Testis (tissue), 3 donors: ENCODE results near the gene RNF11. TPM values are rescaled to one million over a fixed set of nuclear protein-coding genes. Genes with fewer than 3 reads are reported as not detected.
"Not testable (repeated sequence)": the region's sequence is repeated elsewhere in the genome, so short reads cannot be mapped to it uniquely, and the experiment has no call there.

Experiments
- DNase-seq: peaks from one replicate; pipeline ENCODE4 v3.0.0-alpha.2; 2019
- H3K27ac ChIP-seq, 2 donors: fragments of 200-600 bp; sonication (generic); one replicate each; pipeline ENCODE4 v1.5.1; 2019
- H3K27me3 ChIP-seq: fragments of 200-600 bp; sonication (generic); one replicate; pipeline ENCODE4 v1.5.1; 2019
- H3K36me3 ChIP-seq: fragments of 200-600 bp; sonication (generic); one replicate; pipeline ENCODE4 v1.5.1; 2017; ENCODE audit warnings: low read depth; ENCODE audit errors: missing control alignments
- H3K4me1 ChIP-seq: fragments of 200-600 bp; sonication (generic); one replicate; pipeline ENCODE4 v1.5.1; 2019
- H3K4me3 ChIP-seq, 2 donors: fragments of 200-600 bp; sonication (generic); one replicate each; pipeline ENCODE4 v1.5.1; 2017 to 2019
- H3K9me3 ChIP-seq: fragments of 200-600 bp; sonication (generic); one replicate; pipeline ENCODE4 v1.5.1; 2017
- CTCF ChIP-seq, 3 experiments: fragments of 450-650 bp in 2 of 3; fragments of 200-600 bp in 1 of 3; sonication (generic) in 1 of 3; IDR thresholded peaks; one replicate each; pipeline ENCODE4 v1.5.1; 2016 to 2019; ENCODE audit warnings: antibody characterized with exemption in 3 of 3, mild to moderate bottlenecking in 2 of 3, moderate library complexity in 1 of 3
- POLR2A ChIP-seq: fragments of 450-650 bp; IDR thresholded peaks from one replicate; pipeline ENCODE4 v1.6.1; 2017; ENCODE audit warnings: antibody characterized with exemption, mild to moderate bottlenecking, moderate library complexity
- WGBS, 2 donors: methylation state at CpG; one replicate each; pipeline ENCODE4 v1.1.5; 2018; 5-methylcytosine and 5-hydroxymethylcytosine counted together
- intact Hi-C: fragments of 100-400 bp; cut with DNase I; formaldehyde crosslinking; loops from one replicate; pipeline ENCODE4 v1.15.1; 2023; ENCODE audit warnings: low total_unique reads
- polyA plus RNA-seq: library from polyadenylated mRNA; stranded (reverse); fragments of 350-450 nt; fragmentation: Illumina TruSeq; extraction: RNeasy Lipid Tissue Mini Kit (QIAGEN cat#74804); gene quantifications from one replicate; pipeline ENCODE4 v1.2.3, GENCODE V29; 2014; ENCODE audit warnings: low read depth, low replicate concordance; ENCODE audit not compliant: insufficient read depth
- total RNA-seq, 2 donors: library from RNA; depleted of rRNA; stranded (reverse); fragments of >200 nt; gene quantifications; one replicate each; pipeline ENCODE4 v1.2.3, GENCODE V29; 2016

Gene RNF11
- total and polyA plus RNA-seq, 3 donors from 2014 or later, result 59.8 to 108 (median 89.7) TPM

- no peak for DNase-seq
- Histone ChIP-seq H3K36me3 (no peaks in the 10 kb centered on the region), H3K4me1 (no peaks in the 10 kb centered on the region), H3K27ac (no peak overlapping the region), H3K27me3 (no peaks in the 10 kb centered on the region), H3K9me3 (no peaks in the 10 kb centered on the region), H3K4me3 (no peak overlapping the region)
- TF ChIP-seq CTCF (IDR thresholded peaks at IDR 0.05) (no peak), POLR2A (no peak)
- WGBS, 2 donors, result 96 to 98% methylated on average over 3 of the region's 3 CpGs
- intact Hi-C loops, result no loop called here
Observed at GRCh38 chr1:51222809-51223208, 13.3 kb upstream of the RNF11 start.

DNA sequence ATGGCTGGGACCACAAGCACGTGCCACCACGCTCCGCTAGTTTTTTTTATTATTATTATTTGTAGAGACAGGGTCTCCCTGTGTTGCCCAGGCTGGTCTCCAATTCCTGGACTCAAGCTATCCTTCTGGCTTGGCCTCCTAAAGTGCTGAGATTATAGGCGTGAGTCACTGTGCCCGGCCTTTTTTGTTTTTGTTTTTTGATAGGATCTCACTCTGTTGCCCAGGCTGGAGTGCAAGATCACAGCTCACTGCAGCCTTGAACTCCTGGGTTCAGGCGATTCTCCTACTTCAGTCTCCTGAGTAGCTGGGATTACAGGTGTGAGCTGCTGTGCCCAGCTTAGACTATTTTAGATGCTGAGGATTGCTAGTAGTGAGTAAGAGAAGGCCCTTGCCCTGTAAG lies 11.8 kb upstream of the RNF11 start:
- intact Hi-C loops, result no loop called here
- no peaks in the 10 kb centered on the region for H3K36me3 ChIP-seq
- H3K4me1 ChIP-seq, result no peaks in the 10 kb centered on the region
- WGBS, 2 donors, result 94 to 95% methylated on average over 6 of the region's 6 CpGs
- no peak overlapping the region for H3K27ac ChIP-seq
- H3K27me3 ChIP-seq, result no peaks in the 10 kb centered on the region
- TF ChIP-seq CTCF (IDR thresholded peaks at IDR 0.05) (no peak), POLR2A (no peak)
- DNase-seq, result no peak
- H3K9me3 ChIP-seq, result no peaks in the 10 kb centered on the region
- H3K4me3 ChIP-seq, result no peak overlapping the region

DNA sequence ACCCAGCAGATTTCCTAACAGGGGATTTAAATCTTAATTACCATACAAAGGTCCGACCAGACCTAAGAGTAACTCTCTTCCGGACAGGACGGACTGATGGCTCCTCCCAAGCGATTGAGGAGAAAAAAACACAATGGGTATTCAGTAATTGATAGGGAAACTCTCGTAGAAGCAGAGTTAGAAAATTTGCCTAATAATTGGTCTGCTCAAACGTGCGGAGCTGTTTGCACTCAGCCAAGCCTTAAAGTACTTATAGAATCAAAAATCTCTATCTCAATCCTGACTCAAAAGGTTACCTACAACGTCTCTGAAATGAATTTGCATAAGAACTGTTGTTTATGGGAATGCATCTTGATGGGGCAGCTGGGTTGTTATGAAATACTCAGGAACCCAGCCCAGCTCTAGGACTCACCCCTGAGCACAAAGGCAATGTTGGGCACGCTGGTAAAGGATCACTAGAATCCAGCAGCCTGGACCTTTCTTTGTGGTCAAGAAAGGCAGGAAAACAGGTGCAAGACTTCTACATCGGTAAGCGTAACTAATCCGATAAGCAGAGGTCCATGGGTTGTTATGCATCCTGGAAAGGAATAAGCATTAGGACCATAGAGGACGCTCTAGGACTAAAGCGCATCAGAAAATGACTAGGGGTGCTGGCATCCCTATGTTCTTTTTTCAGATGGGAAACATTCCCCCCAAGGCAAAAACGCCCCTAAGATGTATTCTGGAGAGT lies 8.7 kb upstream of the RNF11 start:
- H3K36me3 ChIP-seq, H3K27ac ChIP-seq, DNase-seq, H3K4me1 ChIP-seq, H3K4me3 ChIP-seq, H3K27me3 ChIP-seq, H3K9me3 ChIP-seq, intact Hi-C loops: not testable (repeated sequence)
- 86 to 93% methylated on average over 15 of the region's 15 CpGs for WGBS, 2 donors

- intact Hi-C loops, DNase-seq, H3K27ac ChIP-seq, H3K4me1 ChIP-seq, H3K27me3 ChIP-seq, H3K4me3 ChIP-seq, H3K36me3 ChIP-seq, H3K9me3 ChIP-seq: not testable (repeated sequence)
- 76 to 82% methylated on average over 10 of the region's 11 CpGs for WGBS, 2 donors
Observed at GRCh38 chr1:51228471-51228870, 7.6 kb upstream of the RNF11 start.

DNA sequence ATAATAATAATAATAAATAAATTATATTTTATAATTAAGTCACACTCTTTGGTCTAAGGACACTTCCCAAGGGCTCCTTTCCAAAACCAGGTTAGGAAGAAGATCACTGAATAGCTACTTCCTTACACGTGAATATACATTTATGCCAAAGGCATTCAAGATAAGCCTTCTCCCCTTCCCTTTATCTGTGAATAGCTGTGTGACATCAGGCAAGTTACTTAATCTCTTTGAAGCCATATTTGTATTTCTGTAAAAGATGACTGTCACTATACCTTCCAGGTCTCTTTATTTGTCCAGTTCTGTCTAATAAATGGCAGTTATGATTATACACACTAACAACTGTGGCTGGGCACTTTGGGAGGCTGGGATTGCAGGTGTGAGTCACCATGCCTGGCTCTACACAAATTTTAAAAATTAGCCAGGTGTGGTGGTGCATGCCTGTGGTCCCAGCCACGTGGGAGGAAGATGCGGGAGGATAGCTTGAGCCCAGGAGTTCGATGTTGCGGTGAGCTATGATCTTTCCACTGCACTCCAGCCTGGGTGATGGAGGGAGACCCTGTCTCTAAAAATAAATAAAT lies 5.5 kb upstream of the RNF11 start:
- Histone ChIP-seq H3K27ac (no peak overlapping the region), H3K36me3 (no peaks in the 10 kb centered on the region), H3K4me3 (no peak overlapping the region), H3K27me3 (no peaks in the 10 kb centered on the region), H3K4me1 (peaks cover 8% of the 10 kb centered on the region), H3K9me3 (no peaks in the 10 kb centered on the region)
- WGBS, 2 donors, result 90 to 94% methylated on average over 5 of the region's 5 CpGs
- TF ChIP-seq POLR2A (no peak), CTCF (IDR thresholded peaks at IDR 0.05) (no peak)
- DNase-seq, result no peak
- intact Hi-C loops, result no loop called here

DNA sequence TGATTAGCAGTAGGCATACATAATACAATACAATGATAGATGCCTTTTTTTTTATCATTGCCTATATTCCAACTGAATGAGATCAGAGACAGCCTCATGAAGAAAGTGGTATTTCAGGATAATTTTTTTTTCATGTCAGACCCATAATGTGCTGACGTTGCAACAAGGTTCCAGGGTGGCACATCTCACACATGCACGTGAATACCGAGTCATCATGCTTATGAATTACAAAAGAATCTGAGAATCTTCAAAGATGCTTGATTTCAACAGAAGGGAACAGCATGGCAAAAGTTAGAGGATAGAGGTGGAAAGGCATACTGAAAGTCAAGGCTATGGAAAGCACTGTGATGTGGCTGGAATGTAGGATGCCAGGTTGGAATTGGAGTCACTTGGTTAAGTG lies 5.0 kb upstream of the RNF11 start:
- no peak for TF ChIP-seq CTCF (IDR thresholded peaks at IDR 0.05)
- no peak for TF ChIP-seq POLR2A
- 93 to 94% methylated on average over 3 of the region's 3 CpGs for WGBS, 2 donors
- H3K36me3 ChIP-seq, result no peaks in the 10 kb centered on the region
- no peaks in the 10 kb centered on the region for H3K27me3 ChIP-seq
- no peak overlapping the region for H3K4me3 ChIP-seq
- H3K4me1 ChIP-seq, result peaks cover 8% of the 10 kb centered on the region
- H3K9me3 ChIP-seq, result no peaks in the 10 kb centered on the region
- no peak overlapping the region for H3K27ac ChIP-seq
- no peak for DNase-seq
- intact Hi-C loops, result no loop called here
